Activated naive CD4-positive, alpha-beta T cell treated with anti-CD3 and anti-CD28 coated beads, Interleukin-2, amount 50 U/mL, for 72 hours (primary cell): ENCODE results near the gene CYYR1. TPM values are rescaled to one million over a fixed set of nuclear protein-coding genes. Genes with fewer than 3 reads are reported as not detected.

Experiments used
- ATAC-seq, 2 donors: fragments of 150-1000 bp; cut with Tn5 transposase; 2 replicates each; pipeline ENCODE4 v1.10.0; 2021; ENCODE audit warnings: mild to moderate bottlenecking in 2 of 2, moderate library complexity in 2 of 2
- DNase-seq, 2 donors: peaks; one replicate each; pipeline ENCODE4 v3.0.0; 2021 to 2022; ENCODE audit warnings: low spot score in 2 of 2
- H3K27ac Mint-ChIP-seq, 2 donors: one replicate each; pipeline ENCODE4 v1.8.0; 2022; ENCODE audit warnings: mild to moderate bottlenecking in 2 of 2, mixed read lengths in 2 of 2
- H3K36me3 Mint-ChIP-seq, 2 donors: one replicate each; pipeline ENCODE4 v1.8.0; 2022; ENCODE audit warnings: mixed read lengths in 2 of 2
- H3K9me3 Mint-ChIP-seq, 2 donors: one replicate each; pipeline ENCODE4 v1.8.0; 2022; ENCODE audit warnings: mixed read lengths in 2 of 2
- total RNA-seq, 2 donors: library from RNA; stranded (reverse); gene quantifications; one replicate each; pipeline ENCODE4 v1.2.3, GENCODE V29; 2022

Gene CYYR1
- total RNA-seq, 2 donors from 2014 or later, result not detected

DNA sequence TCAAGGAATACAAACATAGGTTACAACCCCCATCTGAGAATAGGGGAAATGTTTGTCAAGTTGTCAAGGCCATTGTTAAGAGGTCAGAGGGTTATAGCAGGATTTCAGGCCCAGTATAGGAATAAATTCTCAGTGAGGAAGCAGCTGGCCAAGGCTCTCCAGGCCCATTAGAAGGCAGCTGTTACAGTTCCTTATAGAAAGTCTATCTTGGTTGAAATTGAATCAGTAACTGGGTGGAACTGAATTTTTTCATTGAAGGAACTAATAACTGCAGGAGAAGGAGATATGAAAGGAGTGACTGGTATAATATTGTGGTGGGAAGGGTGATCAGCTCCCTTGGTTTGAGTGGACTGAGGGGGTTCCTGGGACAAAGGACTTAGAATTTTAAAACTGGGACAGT is 134.1 kb downstream of the CYYR1 start:
- ATAC-seq (no peak), DNase-seq (no peak)
- Mint-ChIP-seq H3K27ac (peak overlapping the region in 1 of 2 donors; percentile 3), H3K36me3 (no peaks in the 10 kb centered on the region), H3K9me3 (no peaks in the 10 kb centered on the region)

DNA sequence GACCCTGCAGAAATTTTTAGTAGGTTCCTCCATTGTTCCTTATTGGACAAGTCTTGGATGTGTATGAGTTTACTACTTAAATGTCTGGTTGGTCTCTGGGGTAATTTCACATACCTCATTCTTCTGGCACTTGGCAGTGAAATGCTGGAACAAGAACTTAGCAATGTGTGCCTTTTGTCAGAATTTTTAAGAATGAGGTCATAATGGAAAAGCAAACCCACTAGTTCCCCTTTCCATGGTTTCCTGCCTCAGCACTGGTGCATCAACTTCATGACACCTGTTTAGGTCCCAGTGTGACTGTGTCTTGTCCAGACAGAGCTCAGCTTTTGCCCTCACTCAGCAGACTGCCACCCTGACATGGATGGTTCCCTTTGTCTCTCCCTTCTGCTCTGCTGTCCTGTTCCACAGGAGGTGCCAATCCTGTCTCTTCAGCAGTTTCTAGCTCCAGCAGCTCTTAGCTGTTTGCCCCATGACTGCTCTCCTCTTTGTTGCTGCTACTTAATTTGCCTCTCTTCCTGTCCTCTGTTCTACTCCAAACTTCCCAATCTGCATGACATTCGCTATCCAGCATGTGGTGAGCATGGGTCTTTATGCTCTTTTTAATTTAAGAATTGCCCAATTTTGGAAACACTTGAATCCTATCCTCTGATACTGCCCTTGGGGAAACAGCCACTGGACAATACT is 135.6 kb downstream of the CYYR1 start:
- DNase-seq (no peak), ATAC-seq (no peak)
- H3K9me3 Mint-ChIP-seq, result no peaks in the 10 kb centered on the region
- no peaks in the 10 kb centered on the region for H3K36me3 Mint-ChIP-seq
- H3K27ac Mint-ChIP-seq, result no peak overlapping the region

DNA sequence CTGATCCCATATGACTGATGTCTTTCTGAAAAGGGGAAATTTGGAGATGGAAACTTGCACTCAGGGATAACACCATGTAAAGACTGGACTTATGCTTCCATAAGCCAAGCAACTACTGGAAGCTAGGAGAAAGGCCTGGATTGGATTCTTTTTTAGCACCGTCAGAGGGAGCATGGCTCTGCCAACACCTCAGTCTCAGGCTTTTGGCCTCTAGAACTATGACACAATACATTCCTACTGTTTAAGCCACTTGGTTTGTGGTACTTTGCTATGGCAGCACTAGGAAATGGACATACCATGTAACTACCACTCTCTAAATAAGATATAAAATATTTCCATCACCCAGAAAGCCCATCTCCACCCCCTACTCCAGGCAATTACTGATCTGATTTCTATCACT is 139.7 kb downstream of the CYYR1 start:
- Mint-ChIP-seq H3K36me3 (no peaks in the 10 kb centered on the region), H3K9me3 (no peaks in the 10 kb centered on the region), H3K27ac (no peak overlapping the region)
- DNase-seq, result no peak
- ATAC-seq, result no peak

DNA sequence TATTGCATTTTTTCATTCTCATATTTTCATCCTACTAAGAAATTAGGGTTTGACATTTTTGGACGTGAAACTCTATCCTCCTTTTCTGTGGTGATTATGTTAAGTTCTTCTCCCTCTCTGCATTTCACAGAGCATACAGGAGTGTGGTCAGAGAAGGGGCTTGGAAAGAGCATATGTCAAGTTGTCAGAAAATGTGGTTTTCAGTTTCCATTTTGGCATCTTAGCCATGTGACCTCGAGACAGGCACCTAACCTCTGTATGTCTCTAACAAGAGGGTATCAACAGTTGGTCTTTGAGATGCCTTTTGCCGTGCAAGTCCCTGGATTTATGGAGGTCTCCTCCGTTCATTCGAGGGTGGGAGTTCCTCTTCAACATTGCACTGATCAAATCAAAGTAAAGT is 140.7 kb downstream of the CYYR1 start:
- ATAC-seq, result peak in 1 of 2 donors; percentile 41
- no peak for DNase-seq
- Mint-ChIP-seq H3K27ac (no peak overlapping the region), H3K36me3 (no peaks in the 10 kb centered on the region), H3K9me3 (no peaks in the 10 kb centered on the region)

DNA sequence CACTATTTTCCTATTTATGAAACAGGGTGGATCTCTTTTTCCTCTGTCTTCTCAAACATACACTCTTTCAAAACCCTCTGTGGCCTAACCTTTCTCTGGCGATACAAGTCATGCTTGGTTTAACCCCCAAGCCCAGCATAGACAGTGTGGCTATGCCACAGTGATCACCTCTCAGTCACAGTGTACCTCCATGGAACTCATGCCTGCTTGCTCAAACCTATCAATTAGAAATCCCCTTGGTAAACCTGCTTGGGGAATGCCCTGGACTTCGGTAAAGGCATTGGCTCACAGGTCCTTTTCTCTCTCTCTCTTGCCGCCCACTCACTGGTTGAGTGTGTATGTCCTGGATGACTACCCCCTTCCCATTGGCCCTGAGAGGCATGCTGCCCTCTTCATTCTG is 147.5 kb downstream of the CYYR1 start:
- DNase-seq (no peak), ATAC-seq (peak; percentile 7 to 26)
- H3K36me3 Mint-ChIP-seq, result no peaks in the 10 kb centered on the region
- H3K9me3 Mint-ChIP-seq, result no peaks in the 10 kb centered on the region
- no peak overlapping the region for H3K27ac Mint-ChIP-seq

DNA sequence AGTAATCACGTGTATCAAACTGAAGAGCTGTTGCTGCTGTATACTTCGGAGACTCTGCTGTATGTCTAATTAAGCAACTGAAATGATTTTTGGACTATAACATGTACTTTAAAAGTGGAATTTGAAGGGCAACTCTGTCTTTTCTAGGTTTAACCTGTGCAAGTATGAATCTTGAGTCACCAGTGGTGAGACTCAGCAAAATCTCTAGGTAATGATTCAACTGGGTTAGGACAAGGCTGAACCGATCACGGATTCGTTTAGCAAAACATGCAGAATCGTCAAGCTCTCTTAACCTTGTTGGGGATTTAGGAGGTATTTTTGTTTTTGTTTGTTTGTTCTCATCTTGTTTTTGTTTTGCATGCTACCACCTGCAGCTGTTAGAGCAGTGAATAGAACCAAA is 149.6 kb downstream of the CYYR1 start:
- Mint-ChIP-seq H3K9me3 (no peaks in the 10 kb centered on the region), H3K36me3 (no peaks in the 10 kb centered on the region), H3K27ac (no peak overlapping the region)
- no peak for ATAC-seq
- no peak for DNase-seq

DNA sequence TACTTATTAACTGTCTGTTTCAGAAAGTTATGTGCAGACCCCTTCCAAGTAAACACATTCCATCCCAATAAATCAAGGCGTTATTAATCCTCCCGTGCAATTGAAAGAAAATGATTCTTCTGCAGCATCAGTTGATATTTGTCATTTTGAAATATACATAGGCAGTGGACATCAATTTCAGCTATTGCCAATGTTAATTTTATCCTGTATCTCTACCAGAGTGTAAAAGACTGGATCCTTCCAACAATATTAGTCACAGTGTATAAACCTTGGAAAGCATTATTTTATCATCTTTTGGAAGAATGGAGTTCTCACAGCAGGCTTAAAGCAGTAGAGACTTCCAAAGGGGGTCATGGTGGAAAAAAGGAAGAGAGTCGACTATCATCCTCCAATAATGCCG is 150.4 kb downstream of the CYYR1 start:
- DNase-seq (no peak), ATAC-seq (no peak)
- Mint-ChIP-seq H3K36me3 (no peaks in the 10 kb centered on the region), H3K27ac (no peak overlapping the region), H3K9me3 (no peaks in the 10 kb centered on the region)

DNA sequence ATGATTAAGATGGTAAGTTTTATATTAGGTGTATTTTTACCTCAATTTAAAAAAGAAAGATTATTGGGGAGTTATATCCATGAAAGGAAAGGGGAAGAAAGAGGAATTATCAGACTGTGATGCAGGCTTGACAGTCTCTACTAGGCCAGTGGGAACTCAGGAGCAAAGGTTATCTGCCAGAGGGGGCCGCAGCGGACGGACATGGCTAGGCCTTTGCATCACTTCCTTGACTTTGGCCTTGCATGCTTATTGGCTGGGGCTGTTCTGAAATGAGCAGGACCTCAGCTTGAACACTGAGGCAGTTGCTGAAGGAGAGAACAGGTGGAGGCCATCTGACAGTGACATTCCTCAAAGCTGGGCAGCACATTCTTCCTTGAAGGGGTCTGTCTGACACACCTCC is 150.9 kb downstream of the CYYR1 start:
- H3K27ac Mint-ChIP-seq, result no peak overlapping the region
- no peaks in the 10 kb centered on the region for H3K36me3 Mint-ChIP-seq
- DNase-seq (no peak), ATAC-seq (peak in 1 of 2 donors; percentile 5)
- no peaks in the 10 kb centered on the region for H3K9me3 Mint-ChIP-seq

DNA sequence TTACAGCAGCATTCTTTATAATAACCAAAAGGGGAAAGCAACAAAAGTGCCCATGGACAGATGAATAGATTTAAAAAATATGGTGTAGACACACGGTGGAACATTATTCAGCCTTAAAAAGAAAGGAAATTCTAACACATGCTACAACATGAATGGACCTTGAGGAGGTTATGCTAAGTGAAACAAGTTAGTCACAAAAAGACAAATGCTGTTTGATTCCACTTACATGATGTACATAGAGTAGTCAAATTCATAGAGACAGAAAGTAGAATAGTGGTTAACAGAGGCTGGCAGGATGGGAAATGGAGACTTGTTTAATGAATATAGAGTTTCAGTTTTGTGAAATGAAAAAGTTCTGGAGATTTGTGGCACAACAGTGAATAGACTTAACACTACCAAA is 151.4 kb downstream of the CYYR1 start:
- DNase-seq, result no peak
- H3K9me3 Mint-ChIP-seq, result no peaks in the 10 kb centered on the region
- H3K36me3 Mint-ChIP-seq, result no peaks in the 10 kb centered on the region
- peak in 1 of 2 donors; percentile 93 for ATAC-seq
- H3K27ac Mint-ChIP-seq, result no peak overlapping the region
